ENCODE measurements around the gene RHEB.

RHEB gene

GRCh38 chr7:151524845-151525244 lies 5.2 kb upstream of the RHEB start:
- no peak for DNase-seq

- no peak for DNase-seq
These were observed 4.6 kb upstream of the RHEB start for GRCh38 chr7:151524331-151524730.

- peak; percentile 58 for DNase-seq
These were observed 945 bp upstream of the RHEB start for GRCh38 chr7:151520419-151521261.

- DNase-seq: peak; percentile 70
These were observed 539 bp downstream of the RHEB start for GRCh38 chr7:151518947-151519764.

- DNase-seq: peak; percentile 55
These were observed 1.4 kb downstream of the RHEB start for GRCh38 chr7:151518105-151518946.

- no peak for DNase-seq
These were observed 2.0 kb downstream of the RHEB start for GRCh38 chr7:151517601-151518104.

- DNase-seq: no peak
These were observed 4.5 kb downstream of the RHEB start for GRCh38 chr7:151515276-151515565.

- no peak for DNase-seq
These were observed 5.0 kb downstream of the RHEB start for GRCh38 chr7:151514461-151515275.

- no peak for DNase-seq
These were observed 6.6 kb downstream of the RHEB start for GRCh38 chr7:151513133-151513532.

GRCh38 chr7:151512353-151512752 lies 7.3 kb downstream of the RHEB start:
- no peak for DNase-seq

- no peak for DNase-seq
These were observed 7.7 kb downstream of the RHEB start for GRCh38 chr7:151511946-151512345.

GRCh38 chr7:151511270-151511669 lies 8.4 kb downstream of the RHEB start:
- no peak for DNase-seq

GRCh38 chr7:151509670-151510333 lies 9.9 kb downstream of the RHEB start:
- no peak for DNase-seq

- no peak for DNase-seq
These were observed 10.7 kb downstream of the RHEB start for GRCh38 chr7:151508991-151509390.

- DNase-seq: no peak
These were observed 11.9 kb downstream of the RHEB start for GRCh38 chr7:151507806-151508205.

- DNase-seq: no peak
These were observed 12.8 kb downstream of the RHEB start for GRCh38 chr7:151506901-151507382.

GRCh38 chr7:151505836-151506468 lies 13.7 kb downstream of the RHEB start:
- DNase-seq: no peak

- DNase-seq: no peak
These were observed 14.3 kb downstream of the RHEB start for GRCh38 chr7:151505433-151505832.

- DNase-seq: no peak
These were observed 14.9 kb downstream of the RHEB start for GRCh38 chr7:151504715-151505326.

Data from left hindlimb (tissue), 1 donor.